Upper lobe of right lung (tissue), 1 donor: ENCODE data around the gene GPR180. TPM values are rescaled to one million over a fixed set of nuclear protein-coding genes. Genes with fewer than 3 reads are reported as not detected.

Experiments
- ATAC-seq: fragments of 200-7000 bp; cut with Tn5 transposase; one replicate; pipeline ENCODE4 v1.9.1; 2020; ENCODE audit warnings: mild to moderate bottlenecking, moderate library complexity
- DNase-seq: peaks from one replicate; pipeline ENCODE4 v3.0.0-alpha.2; 2020
- H3K27ac ChIP-seq: fragments of 200-600 bp; one replicate; pipeline ENCODE4 v1.8.0; 2022
- H3K27me3 ChIP-seq: fragments of 200-600 bp; one replicate; pipeline ENCODE4 v1.8.0; 2022; ENCODE audit warnings: mild to moderate bottlenecking
- H3K36me3 ChIP-seq: fragments of 200-600 bp; one replicate; pipeline ENCODE4 v1.8.0; 2022
- H3K4me1 ChIP-seq: fragments of 200-600 bp; one replicate; pipeline ENCODE4 v1.8.0; 2022
- H3K4me3 ChIP-seq: fragments of 200-600 bp; one replicate; pipeline ENCODE4 v1.8.0; 2022; ENCODE audit warnings: mild to moderate bottlenecking
- H3K9me3 ChIP-seq: fragments of 200-600 bp; one replicate; pipeline ENCODE4 v1.8.0; 2022
- intact Hi-C: fragments of 100-400 bp; cut with DNase I; formaldehyde crosslinking; loops from one replicate; pipeline ENCODE4 v1.11.0; 2022
- long read RNA-seq: library from polyadenylated mRNA; unstranded; transcript quantifications from one replicate; pipeline ENCODE4 v2.0.0, GENCODE V29; 2021
- total RNA-seq: library from RNA; stranded (reverse); fragmentation: NEBNext Ultra II Directional; extraction: Animal tissue kit (Norgen Biotek cat#: 25700); gene quantifications from one replicate; pipeline ENCODE4 v1.2.1, GENCODE V29; 2021
- TF ChIP-seq, protein P1 (sequence below): fragments of 200-600 bp; IDR thresholded peaks from one replicate; pipeline ENCODE4 v1.8.0; 2022; ENCODE audit warnings: antibody characterized with exemption
- donor health status: DM: no; HTN: yes; CAD: no; lungs with severe emphysema.

The GPR180 gene
- 6.0 TPM for total RNA-seq
- long read RNA-seq, full-length matches to known transcripts: 21 of 34 reads
- long read RNA-seq, partial matches to known transcripts: 1 of 34 reads
- long read RNA-seq, other reads (novel, unspliced or antisense): 12 of 34 reads

DNA sequence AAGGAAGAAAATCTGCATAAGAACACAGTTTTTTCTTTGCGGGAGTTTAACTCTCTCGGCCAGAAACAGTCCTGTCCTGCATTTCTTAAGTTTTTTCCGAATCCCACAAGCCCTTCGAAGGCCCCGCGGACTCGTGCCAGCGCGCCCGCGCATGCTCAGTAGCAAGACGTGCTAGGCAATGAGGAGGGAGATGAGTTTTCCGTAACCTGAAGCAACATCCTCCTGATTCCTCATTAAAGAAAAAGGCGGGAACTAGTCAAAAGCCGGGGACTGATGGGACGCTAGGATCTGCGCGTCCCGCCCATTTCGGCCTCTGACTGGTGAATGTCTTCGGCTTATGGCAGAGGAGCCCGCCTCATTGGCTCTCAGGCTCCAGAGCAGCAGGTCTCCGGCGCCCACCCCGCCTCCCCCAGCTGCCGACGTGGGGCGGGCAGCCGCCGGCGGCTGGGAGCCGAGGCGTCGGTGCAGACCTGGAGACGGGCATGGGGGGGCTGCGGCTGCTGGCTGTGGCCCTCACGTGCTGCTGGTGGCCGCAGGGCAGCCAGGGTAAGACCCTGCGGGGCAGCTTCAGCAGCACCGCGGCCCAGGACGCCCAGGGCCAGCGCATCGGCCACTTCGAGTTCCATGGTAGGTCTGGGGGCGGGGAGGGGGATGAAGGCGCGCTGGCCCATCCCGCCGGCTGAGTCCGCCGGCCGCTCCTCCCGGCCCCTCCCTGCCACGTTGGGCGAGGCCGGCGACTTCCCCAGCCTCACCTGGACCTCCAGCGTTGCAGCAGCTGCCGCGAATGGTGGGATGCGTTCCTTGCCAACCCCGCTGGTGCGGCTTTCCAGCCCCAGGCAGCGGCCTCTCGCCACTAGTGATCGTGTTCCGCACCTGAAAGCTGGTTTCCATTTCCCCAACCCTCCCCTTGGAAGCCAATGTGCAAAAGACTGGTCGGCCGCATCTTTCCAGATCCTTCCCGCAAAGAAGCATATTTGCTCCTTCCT, at the start of gene GPR180:
TSS of gene GPR180 (plus strand) at position 412 of the 986 bp plus-strand sequence. CDS start at position 483, 71 bp downstream.
- TF ChIP-seq, protein P1, sequence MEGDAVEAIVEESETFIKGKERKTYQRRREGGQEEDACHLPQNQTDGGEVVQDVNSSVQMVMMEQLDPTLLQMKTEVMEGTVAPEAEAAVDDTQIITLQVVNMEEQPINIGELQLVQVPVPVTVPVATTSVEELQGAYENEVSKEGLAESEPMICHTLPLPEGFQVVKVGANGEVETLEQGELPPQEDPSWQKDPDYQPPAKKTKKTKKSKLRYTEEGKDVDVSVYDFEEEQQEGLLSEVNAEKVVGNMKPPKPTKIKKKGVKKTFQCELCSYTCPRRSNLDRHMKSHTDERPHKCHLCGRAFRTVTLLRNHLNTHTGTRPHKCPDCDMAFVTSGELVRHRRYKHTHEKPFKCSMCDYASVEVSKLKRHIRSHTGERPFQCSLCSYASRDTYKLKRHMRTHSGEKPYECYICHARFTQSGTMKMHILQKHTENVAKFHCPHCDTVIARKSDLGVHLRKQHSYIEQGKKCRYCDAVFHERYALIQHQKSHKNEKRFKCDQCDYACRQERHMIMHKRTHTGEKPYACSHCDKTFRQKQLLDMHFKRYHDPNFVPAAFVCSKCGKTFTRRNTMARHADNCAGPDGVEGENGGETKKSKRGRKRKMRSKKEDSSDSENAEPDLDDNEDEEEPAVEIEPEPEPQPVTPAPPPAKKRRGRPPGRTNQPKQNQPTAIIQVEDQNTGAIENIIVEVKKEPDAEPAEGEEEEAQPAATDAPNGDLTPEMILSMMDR: no peak
- peak within 1 kb of the TSS; percentile 89 for H3K4me3 ChIP-seq
- ATAC-seq: peak; percentile 100
- intact Hi-C loops: no loop called here
- no peaks in the 10 kb centered on the region for H3K27me3 ChIP-seq
- peaks cover 8% of the 10 kb centered on the region for H3K4me1 ChIP-seq
- DNase-seq: peak; percentile 97
- no peaks in the 10 kb centered on the region for H3K9me3 ChIP-seq
- H3K36me3 ChIP-seq: peaks cover 11% of the 10 kb centered on the region
- H3K27ac ChIP-seq: peak within 1 kb of the TSS; percentile 79

DNA sequence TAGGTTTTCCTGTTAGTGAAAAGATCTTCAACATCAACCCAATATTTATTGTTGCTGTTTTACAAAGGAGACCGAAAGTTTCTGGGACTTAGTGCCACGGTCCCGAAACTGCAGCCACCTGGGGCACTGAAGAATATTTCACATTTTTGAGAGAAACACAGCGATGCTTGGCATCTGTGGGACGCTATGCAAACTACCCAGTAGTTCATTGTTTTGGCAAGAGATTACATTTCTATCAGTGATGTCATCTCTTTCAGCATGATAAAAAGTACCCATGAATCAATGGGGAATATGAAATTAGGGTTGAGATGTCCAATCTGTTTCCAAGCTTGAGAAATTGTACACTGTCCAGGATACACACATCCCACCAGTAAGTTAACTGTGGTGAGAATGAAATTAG, 49.6 kb upstream of the GPR180 start:
- Histone ChIP-seq H3K27ac (no peak overlapping the region), H3K4me3 (no peak overlapping the region), H3K27me3 (no peaks in the 10 kb centered on the region), H3K4me1 (peaks cover 7% of the 10 kb centered on the region), H3K36me3 (no peaks in the 10 kb centered on the region), H3K9me3 (no peaks in the 10 kb centered on the region)
- intact Hi-C loops: no loop called here
- DNase-seq (no peak), ATAC-seq (no peak)
- TF ChIP-seq, protein P1: no peak

GRCh38 chr13:94553766-94554165, 47.9 kb upstream of the GPR180 start:
- Histone ChIP-seq H3K4me3 (no peak overlapping the region), H3K27ac (no peak overlapping the region), H3K4me1 (no peaks in the 10 kb centered on the region), H3K36me3 (no peaks in the 10 kb centered on the region), H3K9me3 (no peaks in the 10 kb centered on the region), H3K27me3 (no peaks in the 10 kb centered on the region)
- no peak for DNase-seq
- TF ChIP-seq, protein P1: no peak
- ATAC-seq: no peak
- intact Hi-C loops: no loop called here

GRCh38 chr13:94556041-94556440, 45.6 kb upstream of the GPR180 start:
- no peaks in the 10 kb centered on the region for H3K36me3 ChIP-seq
- no peak overlapping the region for H3K27ac ChIP-seq
- TF ChIP-seq, protein P1: no peak
- no peak overlapping the region for H3K4me3 ChIP-seq
- no peak for DNase-seq
- intact Hi-C loops: no loop called here
- no peaks in the 10 kb centered on the region for H3K27me3 ChIP-seq
- H3K4me1 ChIP-seq: no peaks in the 10 kb centered on the region
- H3K9me3 ChIP-seq: no peaks in the 10 kb centered on the region
- no peak for ATAC-seq

- no peaks in the 10 kb centered on the region for H3K4me1 ChIP-seq
- TF ChIP-seq, protein P1: no peak
- no peak for ATAC-seq
- intact Hi-C loops: no loop called here
- no peaks in the 10 kb centered on the region for H3K27me3 ChIP-seq
- no peak for DNase-seq
- H3K9me3 ChIP-seq: no peaks in the 10 kb centered on the region
- H3K36me3 ChIP-seq: no peaks in the 10 kb centered on the region
- H3K4me3 ChIP-seq: no peak overlapping the region
- H3K27ac ChIP-seq: no peak overlapping the region
These were observed 45.0 kb upstream of the GPR180 start for GRCh38 chr13:94556621-94557020.
